A549 (cell line): ENCODE data around the gene GORASP1. TPM values are rescaled to one million over a fixed set of nuclear protein-coding genes. Genes with fewer than 3 reads are reported as not detected.

Experiments
- ATAC-seq, 2 experiments: fragments of 200-7000 bp in 1 of 2; fragments of >200 bp in 1 of 2; cut with Nextera tagmentation in 1 of 2; cut with Tn5 transposase in 1 of 2; 3 replicates each; pipeline versions ENCODE4 v1.8.0 to v1.9.1; 2018 to 2020; ENCODE audit warnings: mild to moderate bottlenecking in 1 of 2, moderate library complexity in 1 of 2
- CTCF ChIA-PET: fragments of 300-600 bp; sonication (Branson Sonifier 250); formaldehyde crosslinking; extraction: SDS; loops from one replicate; lab custom pipeline; 2021; ENCODE audit warnings: antibody characterized with exemption, inconsistent platforms; lab: Yijun Ruan, JAX
- POLR2A ChIA-PET: fragments of 350-600 bp; formaldehyde crosslinking; extraction: SDS; loops from one replicate; lab custom pipeline; 2021; ENCODE audit warnings: antibody characterized with exemption, inconsistent platforms; lab: Yijun Ruan, JAX
- DNase-seq, 2 experiments: peaks; one replicate each; pipeline versions ENCODE4 v3.0.0 to v3.0.0-alpha.2; 2011 to 2016; ENCODE audit warnings: low read depth in 1 of 2, low spot score in 1 of 2
- FAIRE-seq: peaks from 2 replicates; lab custom pipeline; 2011; peaks lifted over from hg19 to GRCh38; lab: Jason Lieb, UNC
- H3K27ac ChIP-seq, 2 experiments: fragments of >200 bp; sonication (Bioruptor Twin); formaldehyde crosslinking; 3 replicates each; pipeline ENCODE4 v1.5.1; 2016 to 2017
- H3K4me1 ChIP-seq: fragments of >200 bp; sonication (Bioruptor Twin); formaldehyde crosslinking; 3 replicates; pipeline ENCODE4 v1.6.1; 2016
- H3K4me2 ChIP-seq: fragments of >200 bp; sonication (Bioruptor Twin); formaldehyde crosslinking; 3 replicates; pipeline ENCODE4 v1.6.1; 2016
- H3K4me3 ChIP-seq: fragments of >200 bp; sonication (Bioruptor Twin); formaldehyde crosslinking; 3 replicates; pipeline ENCODE4 v1.5.1; 2016
- H3K9me3 ChIP-seq: fragments of >200 bp; sonication (Bioruptor Twin); formaldehyde crosslinking; 3 replicates; pipeline ENCODE4 v1.6.1; 2016
- BHLHE40 ChIP-seq: IDR thresholded peaks from 2 replicates; pipeline ENCODE4 v1.6.1; 2012; ENCODE audit warnings: low read depth, low read length, inconsistent platforms
- CBX8 ChIP-seq: fragments of 200-600 bp; sonication (generic); IDR thresholded peaks from 2 replicates; pipeline ENCODE4 v1.6.1; 2016
- CHD2 ChIP-seq: fragments of 150-350 bp; IDR thresholded peaks from 2 replicates; pipeline ENCODE4 v1.6.1; 2014; ENCODE audit warnings: low read length; ENCODE audit not compliant: partially characterized antibody
- EHMT2 ChIP-seq: fragments of 200-600 bp; sonication (generic); IDR thresholded peaks from 2 replicates; pipeline ENCODE4 v1.6.1; 2016; ENCODE audit warnings: antibody characterized with exemption, low read depth, mild to moderate bottlenecking, moderate library complexity
- EP300 ChIP-seq, 2 experiments: fragments of >200 bp; sonication (Bioruptor Twin); formaldehyde crosslinking; IDR thresholded peaks; 2 replicates in 1 of 2; 3 replicates in 1 of 2; pipeline ENCODE4 v1.6.1; 2016 to 2017
- FOSB ChIP-seq: fragments of 250-450 bp; sonication (Bioruptor Pico); IDR thresholded peaks from 2 replicates; pipeline ENCODE4 v1.5.0; 2020; ENCODE audit warnings: mild to moderate bottlenecking, moderate library complexity
- FOSL2 ChIP-seq, 2 experiments: fragments of 450-650 bp in 1 of 2; fragments of >200 bp in 1 of 2; sonication (Bioruptor Twin) in 1 of 2; formaldehyde crosslinking; IDR thresholded peaks; 2 replicates each; pipeline versions ENCODE4 v1.5.0 to v1.6.1; 2016 to 2020; ENCODE audit warnings: mild to moderate bottlenecking in 1 of 2, moderate library complexity in 1 of 2
- FOXS1 ChIP-seq: fragments of 250-450 bp; sonication (Bioruptor Pico); IDR thresholded peaks from 2 replicates; pipeline ENCODE4 v1.5.0; 2020; ENCODE audit warnings: mild to moderate bottlenecking, moderate library complexity
- GATA3 ChIP-seq: IDR thresholded peaks from 2 replicates; pipeline ENCODE4 v1.6.1; 2012; ENCODE audit warnings: borderline replicate concordance
- HDAC2 ChIP-seq: fragments of 200-600 bp; sonication (generic); IDR thresholded peaks from 2 replicates; pipeline ENCODE4 v1.6.1; 2016
- HOXA7 ChIP-seq: fragments of 250-450 bp; sonication (Bioruptor Pico); IDR thresholded peaks from 2 replicates; pipeline ENCODE4 v1.5.0; 2020; ENCODE audit warnings: mild to moderate bottlenecking, moderate library complexity
- JUNB ChIP-seq: fragments of >200 bp; sonication (Bioruptor Twin); formaldehyde crosslinking; IDR thresholded peaks from 2 replicates; pipeline ENCODE4 v1.6.1; 2016
- MAZ ChIP-seq: fragments of 150-350 bp; IDR thresholded peaks from 2 replicates; pipeline ENCODE4 v1.6.1; 2014; ENCODE audit warnings: antibody characterized with exemption, low read depth, low read length, borderline replicate concordance
- MYC ChIP-seq: IDR thresholded peaks from 2 replicates; pipeline ENCODE4 v1.6.1; 2012; ENCODE audit warnings: mild to moderate bottlenecking, inconsistent platforms, low read length, improper control_type of control experiment, borderline replicate concordance
- NR3C1 ChIP-seq: fragments of >200 bp; sonication (Bioruptor Twin); formaldehyde crosslinking; IDR thresholded peaks from 3 replicates; pipeline ENCODE4 v1.6.1; 2017
- REST ChIP-seq: fragments of 200-600 bp; sonication (generic); IDR thresholded peaks from 2 replicates; pipeline ENCODE4 v1.6.1; 2016; ENCODE audit warnings: antibody characterized with exemption, mild to moderate bottlenecking, moderate library complexity
- RFX5 ChIP-seq: fragments of 450-650 bp; IDR thresholded peaks from 2 replicates; pipeline ENCODE4 v1.7.1; 2014; ENCODE audit warnings: antibody characterized with exemption, mild to moderate bottlenecking, moderate library complexity
- SMC3 ChIP-seq: fragments of >200 bp; sonication (Bioruptor Twin); formaldehyde crosslinking; IDR thresholded peaks from 3 replicates; pipeline ENCODE4 v1.6.1; 2018; ENCODE audit warnings: inconsistent platforms
- WGBS: methylation state at CpG from one replicate; pipeline ENCODE4 v1.1.6; 2017; ENCODE audit errors: missing lambda C conversion rate; 5-methylcytosine and 5-hydroxymethylcytosine counted together
- polyA plus RNA-seq, 4 experiments: library from polyadenylated mRNA; depleted of rRNA in 3 of 4; stranded (reverse); fragments of >200 nt; fragmentation: RNase III in 1 of 4; extraction: RNeasy Plus Mini Kit Qiagen cat#74134 plus additional on column Dnase treatment in 1 of 4; gene quantifications; 2 replicates in 3 of 4; 3 replicates in 1 of 4; pipeline ENCODE4 v1.2.3, GENCODE V29; 2011 to 2017
- TF ChIP-seq, protein P1 (sequence below): fragments of >200 bp; sonication (Bioruptor Twin); formaldehyde crosslinking; IDR thresholded peaks from 3 replicates; pipeline ENCODE4 v1.6.1; 2016
- TF ChIP-seq, protein P2 (sequence below): fragments of >200 bp; sonication (Bioruptor Twin); formaldehyde crosslinking; IDR thresholded peaks from 3 replicates; pipeline ENCODE4 v1.5.1; 2016
- TF ChIP-seq, protein P3 (sequence below): fragments of 250-450 bp; sonication (Bioruptor Pico); IDR thresholded peaks from 2 replicates; pipeline ENCODE4 v1.5.0; 2020; ENCODE audit warnings: low read depth, mild to moderate bottlenecking, moderate library complexity
- TF ChIP-seq, protein P4 (sequence below): IDR thresholded peaks from 2 replicates; pipeline ENCODE4 v1.6.1; 2012; ENCODE audit warnings: low read depth, borderline replicate concordance

GORASP1 gene
- polyA plus RNA-seq, 2 of the 4 experiments (the other 2 are of a cell fraction): 30.3 to 32.3 TPM

DNA sequence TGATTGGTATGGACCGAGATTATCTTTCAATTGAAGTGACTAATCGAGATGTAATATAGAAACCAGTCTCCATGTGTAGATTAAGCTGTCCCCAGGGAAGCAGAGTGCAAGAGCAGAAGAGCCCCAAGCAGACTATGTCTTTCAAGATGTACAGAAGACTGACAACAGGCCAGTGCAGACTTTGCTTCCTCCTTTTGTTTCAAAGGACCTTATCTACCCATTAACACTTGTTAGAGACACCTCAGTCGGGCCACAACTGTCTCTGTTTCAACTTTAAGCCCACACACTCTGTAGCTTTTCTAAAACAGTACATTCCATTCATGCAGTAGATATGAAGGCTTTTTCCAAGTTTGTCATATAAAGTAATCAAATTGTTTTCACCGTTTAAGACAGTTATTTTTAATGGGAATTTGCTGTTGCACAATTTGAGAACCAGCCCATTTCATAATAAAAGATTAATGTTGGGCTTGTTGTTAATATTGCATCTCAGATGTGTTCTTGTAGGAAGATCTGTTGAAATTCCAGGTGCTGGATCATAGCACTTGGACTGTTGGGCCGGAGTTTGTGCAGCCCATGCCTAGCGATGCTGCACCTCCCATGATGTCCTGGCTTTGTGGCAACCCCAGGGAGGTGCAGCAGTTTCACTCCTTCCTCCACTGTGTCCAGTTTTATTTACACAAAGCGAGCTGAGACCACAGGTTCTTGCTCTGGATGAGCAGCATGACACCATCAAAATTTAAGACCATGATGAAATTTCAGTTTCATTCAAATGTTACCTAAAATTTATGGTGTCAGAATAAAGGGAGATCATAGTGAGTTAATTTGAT lies 12.4 kb downstream of the GORASP1 start (continued):
- TF ChIP-seq, protein P1, sequence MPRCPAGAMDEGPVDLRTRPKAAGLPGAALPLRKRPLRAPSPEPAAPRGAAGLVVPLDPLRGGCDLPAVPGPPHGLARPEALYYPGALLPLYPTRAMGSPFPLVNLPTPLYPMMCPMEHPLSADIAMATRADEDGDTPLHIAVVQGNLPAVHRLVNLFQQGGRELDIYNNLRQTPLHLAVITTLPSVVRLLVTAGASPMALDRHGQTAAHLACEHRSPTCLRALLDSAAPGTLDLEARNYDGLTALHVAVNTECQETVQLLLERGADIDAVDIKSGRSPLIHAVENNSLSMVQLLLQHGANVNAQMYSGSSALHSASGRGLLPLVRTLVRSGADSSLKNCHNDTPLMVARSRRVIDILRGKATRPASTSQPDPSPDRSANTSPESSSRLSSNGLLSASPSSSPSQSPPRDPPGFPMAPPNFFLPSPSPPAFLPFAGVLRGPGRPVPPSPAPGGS: no peak
- no peak for TF ChIP-seq RFX5
- no peak for TF ChIP-seq HOXA7 (CRISPR knock-in tag)

DNA sequence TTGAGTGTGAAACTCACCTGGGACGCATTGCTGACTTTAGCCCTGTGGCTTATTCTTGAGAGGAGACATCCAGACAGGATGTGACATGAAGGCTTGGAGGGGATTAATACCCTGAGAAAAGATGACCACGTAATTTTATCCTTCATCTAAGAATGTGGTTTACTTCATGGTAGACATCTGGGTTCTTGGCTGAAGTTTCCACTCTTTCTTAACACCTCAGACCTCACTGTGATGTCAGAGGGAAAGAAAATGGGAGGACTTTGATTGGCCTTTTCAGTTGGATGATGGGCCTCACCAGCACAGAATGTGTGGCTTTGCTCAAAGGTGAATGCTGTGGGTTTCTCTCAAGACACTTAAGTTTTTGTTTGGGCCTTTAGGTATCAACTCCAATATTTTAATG lies 16.5 kb downstream of the GORASP1 start:
- FAIRE-seq: no peak

More for the DNA sequence above, 16.5 kb downstream of the GORASP1 start:
- ChIA-PET CTCF (interaction anchor here (1.4 kb wide), 1 partner anchor 36 kb away, joined by 3 read pairs; no protein-coding TSS in a partner anchor), POLR2A (no interaction called here)
- Histone ChIP-seq H3K4me2 (no peak overlapping the region), H3K4me1 (no peaks in the 10 kb centered on the region), H3K4me3 (no peak overlapping the region), H3K9me3 (no peaks in the 10 kb centered on the region), H3K27ac (no peak overlapping the region)
- DNase-seq: no peak
- TF ChIP-seq CBX8 (no peak), MAZ (no peak), HDAC2 (no peak), JUNB (no peak), CHD2 (no peak), EP300 (IDR thresholded peaks at IDR 0.05) (no peak), SMC3 (no peak), MYC (no peak), BHLHE40 (no peak), REST (no peak), GATA3 (no peak), NR3C1 (no peak), FOSL2 (IDR thresholded peaks at IDR 0.05) (no peak), FOSL2 (CRISPR knock-in tag; IDR thresholded peaks at IDR 0.05) (no peak), FOXS1 (CRISPR knock-in tag) (no peak), FOSB (CRISPR knock-in tag) (no peak), EHMT2 (no peak)
- TF ChIP-seq, protein P2, sequence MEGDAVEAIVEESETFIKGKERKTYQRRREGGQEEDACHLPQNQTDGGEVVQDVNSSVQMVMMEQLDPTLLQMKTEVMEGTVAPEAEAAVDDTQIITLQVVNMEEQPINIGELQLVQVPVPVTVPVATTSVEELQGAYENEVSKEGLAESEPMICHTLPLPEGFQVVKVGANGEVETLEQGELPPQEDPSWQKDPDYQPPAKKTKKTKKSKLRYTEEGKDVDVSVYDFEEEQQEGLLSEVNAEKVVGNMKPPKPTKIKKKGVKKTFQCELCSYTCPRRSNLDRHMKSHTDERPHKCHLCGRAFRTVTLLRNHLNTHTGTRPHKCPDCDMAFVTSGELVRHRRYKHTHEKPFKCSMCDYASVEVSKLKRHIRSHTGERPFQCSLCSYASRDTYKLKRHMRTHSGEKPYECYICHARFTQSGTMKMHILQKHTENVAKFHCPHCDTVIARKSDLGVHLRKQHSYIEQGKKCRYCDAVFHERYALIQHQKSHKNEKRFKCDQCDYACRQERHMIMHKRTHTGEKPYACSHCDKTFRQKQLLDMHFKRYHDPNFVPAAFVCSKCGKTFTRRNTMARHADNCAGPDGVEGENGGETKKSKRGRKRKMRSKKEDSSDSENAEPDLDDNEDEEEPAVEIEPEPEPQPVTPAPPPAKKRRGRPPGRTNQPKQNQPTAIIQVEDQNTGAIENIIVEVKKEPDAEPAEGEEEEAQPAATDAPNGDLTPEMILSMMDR: no peak
- TF ChIP-seq, protein P3, sequence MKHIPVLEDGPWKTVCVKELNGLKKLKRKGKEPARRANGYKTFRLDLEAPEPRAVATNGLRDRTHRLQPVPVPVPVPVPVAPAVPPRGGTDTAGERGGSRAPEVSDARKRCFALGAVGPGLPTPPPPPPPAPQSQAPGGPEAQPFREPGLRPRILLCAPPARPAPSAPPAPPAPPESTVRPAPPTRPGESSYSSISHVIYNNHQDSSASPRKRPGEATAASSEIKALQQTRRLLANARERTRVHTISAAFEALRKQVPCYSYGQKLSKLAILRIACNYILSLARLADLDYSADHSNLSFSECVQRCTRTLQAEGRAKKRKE (CRISPR knock-in tag): no peak
- TF ChIP-seq, protein P4, sequence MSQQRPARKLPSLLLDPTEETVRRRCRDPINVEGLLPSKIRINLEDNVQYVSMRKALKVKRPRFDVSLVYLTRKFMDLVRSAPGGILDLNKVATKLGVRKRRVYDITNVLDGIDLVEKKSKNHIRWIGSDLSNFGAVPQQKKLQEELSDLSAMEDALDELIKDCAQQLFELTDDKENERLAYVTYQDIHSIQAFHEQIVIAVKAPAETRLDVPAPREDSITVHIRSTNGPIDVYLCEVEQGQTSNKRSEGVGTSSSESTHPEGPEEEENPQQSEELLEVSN: no peak
- 80% methylated on average over 2 of the region's 2 CpGs for WGBS
- no peak for ATAC-seq
